ENCODE data around the gene DAAM2.

Gene DAAM2

GRCh38 chr6:39887692-39888450, 95.7 kb downstream of the DAAM2 start:
- no peak for DNase-seq (ENCODE audit: low read depth)

DNA sequence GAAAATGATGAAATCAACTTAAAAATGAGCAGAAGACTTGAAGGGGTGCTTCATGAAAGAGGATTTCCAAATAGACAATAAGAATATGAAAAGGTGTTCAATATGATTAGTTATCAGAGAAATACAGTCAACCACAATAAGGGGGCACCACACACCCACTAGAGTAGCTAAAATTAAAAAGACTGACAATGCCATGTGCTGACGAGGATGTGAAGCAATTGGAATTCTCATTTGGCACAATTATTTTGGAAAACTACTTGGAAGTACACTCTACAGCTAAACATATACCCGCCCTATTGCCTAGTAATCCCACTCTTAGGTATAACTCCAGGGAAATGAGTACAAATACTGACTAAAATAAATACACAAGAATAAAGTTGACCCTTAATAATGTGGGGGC, 97.1 kb downstream of the DAAM2 start:
- no peak for DNase-seq (ENCODE audit: low read depth)

- no peak for DNase-seq (ENCODE audit: low read depth)
These were observed 99.2 kb downstream of the DAAM2 start for GRCh38 chr6:39891353-39891752.

- DNase-seq (ENCODE audit: low read depth), result no peak
These were observed 99.8 kb downstream of the DAAM2 start for GRCh38 chr6:39891976-39892375.

DNA sequence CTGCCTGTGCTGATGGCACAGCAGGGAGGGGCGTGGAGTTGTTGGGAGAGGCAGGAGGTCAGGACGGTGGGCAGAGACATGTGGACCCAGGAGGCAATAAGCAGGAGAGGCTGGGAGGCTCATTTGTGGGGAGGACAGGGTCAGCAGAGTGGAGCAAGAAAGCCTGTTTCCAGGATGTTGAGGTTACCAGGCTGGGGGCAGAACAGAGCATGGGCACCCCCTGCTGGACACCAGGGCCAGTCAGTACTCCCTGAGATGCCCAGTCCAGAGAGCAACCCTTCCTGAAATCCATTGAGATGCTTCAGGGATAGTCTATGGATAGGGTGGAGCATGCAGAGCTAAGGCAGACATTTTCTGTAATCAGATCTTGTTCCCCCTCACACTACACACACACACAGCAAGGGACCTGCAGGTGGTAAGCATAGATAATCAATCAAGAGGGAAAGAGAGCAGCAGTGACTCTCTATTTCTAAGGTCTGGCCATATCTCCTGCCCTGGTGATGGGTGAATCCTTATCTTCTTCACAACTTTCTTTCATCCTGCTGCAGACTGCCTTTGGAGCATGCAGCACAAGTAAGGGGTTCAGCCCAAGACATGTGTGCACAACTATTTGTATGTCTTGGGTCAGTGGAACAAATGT, 100.4 kb downstream of the DAAM2 start:
- DNase-seq (ENCODE audit: low read depth), result no peak

- DNase-seq (ENCODE audit: low read depth), result no peak
These were observed 101.1 kb downstream of the DAAM2 start for GRCh38 chr6:39893286-39893685.

GRCh38 chr6:39896701-39897100, 104.5 kb downstream of the DAAM2 start:
- DNase-seq (ENCODE audit: low read depth), result no peak

GRCh38 chr6:39897698-39898097, 105.5 kb downstream of the DAAM2 start:
- no peak for DNase-seq (ENCODE audit: low read depth)

DNA sequence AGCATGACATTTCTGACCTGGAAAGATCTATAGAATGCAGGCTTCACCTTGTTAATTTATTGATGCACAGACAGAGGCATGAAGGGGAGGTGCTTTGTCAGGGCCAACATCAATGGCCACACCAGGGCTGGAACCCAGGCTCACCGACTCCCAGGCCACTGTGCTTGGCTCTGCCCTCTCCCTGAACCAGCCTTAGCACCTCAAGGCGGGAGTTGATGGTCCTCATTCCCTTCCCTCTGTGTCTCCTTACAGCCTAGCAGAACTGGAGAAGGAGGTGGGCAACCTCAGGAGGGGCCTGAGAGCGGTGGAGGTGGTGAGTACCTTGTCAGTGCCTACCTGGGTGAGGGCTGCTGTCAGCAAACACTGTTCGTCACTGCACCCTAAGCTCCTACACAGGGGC, 106.4 kb downstream of the DAAM2 start:
- no peak for DNase-seq (ENCODE audit: low read depth)

GRCh38 chr6:39899554-39900295, 107.5 kb downstream of the DAAM2 start:
- DNase-seq (ENCODE audit: low read depth), result no peak

- no peak for DNase-seq (ENCODE audit: low read depth)
These were observed 109.0 kb downstream of the DAAM2 start for GRCh38 chr6:39901116-39901655.

DNA sequence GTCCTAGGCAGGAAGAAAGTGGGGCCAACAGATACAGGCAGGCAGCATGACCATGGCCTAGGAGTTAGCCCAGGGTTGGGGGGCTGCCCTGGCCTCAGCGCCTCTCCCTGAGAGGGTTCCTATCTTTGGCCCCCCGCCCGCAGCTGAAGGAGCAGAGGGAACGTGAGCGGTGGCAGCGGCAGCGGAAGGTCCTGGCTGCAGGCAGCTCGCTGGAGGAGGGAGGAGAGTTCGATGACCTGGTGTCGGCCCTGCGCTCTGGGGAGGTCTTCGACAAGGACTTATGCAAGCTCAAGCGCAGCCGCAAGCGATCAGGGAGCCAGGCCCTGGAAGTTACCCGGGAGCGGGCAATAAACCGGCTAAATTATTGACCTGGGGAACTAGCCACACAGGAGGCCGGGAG, 109.5 kb downstream of the DAAM2 start:
- no peak for DNase-seq (ENCODE audit: low read depth)

DNA sequence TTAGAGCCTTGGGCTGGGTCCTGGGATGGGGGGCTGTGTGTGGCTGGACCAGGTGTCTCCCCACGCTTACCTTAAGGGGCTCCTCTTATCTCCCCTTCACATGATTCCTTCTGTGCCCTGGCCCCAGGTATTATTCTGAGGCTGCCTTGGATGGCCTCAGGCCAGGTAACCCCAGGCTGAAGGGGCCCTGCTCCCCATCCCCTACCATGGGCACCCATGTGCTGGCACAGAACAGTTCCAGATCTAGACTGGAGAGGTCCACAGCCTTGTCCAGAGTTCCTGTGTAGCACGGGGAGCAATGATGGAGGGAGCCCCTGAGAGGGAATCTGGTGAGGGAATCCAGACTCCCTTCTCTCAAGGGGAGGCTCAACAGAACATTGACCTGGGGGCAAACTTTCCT, 110.0 kb downstream of the DAAM2 start:
- DNase-seq (ENCODE audit: low read depth), result no peak

DNA sequence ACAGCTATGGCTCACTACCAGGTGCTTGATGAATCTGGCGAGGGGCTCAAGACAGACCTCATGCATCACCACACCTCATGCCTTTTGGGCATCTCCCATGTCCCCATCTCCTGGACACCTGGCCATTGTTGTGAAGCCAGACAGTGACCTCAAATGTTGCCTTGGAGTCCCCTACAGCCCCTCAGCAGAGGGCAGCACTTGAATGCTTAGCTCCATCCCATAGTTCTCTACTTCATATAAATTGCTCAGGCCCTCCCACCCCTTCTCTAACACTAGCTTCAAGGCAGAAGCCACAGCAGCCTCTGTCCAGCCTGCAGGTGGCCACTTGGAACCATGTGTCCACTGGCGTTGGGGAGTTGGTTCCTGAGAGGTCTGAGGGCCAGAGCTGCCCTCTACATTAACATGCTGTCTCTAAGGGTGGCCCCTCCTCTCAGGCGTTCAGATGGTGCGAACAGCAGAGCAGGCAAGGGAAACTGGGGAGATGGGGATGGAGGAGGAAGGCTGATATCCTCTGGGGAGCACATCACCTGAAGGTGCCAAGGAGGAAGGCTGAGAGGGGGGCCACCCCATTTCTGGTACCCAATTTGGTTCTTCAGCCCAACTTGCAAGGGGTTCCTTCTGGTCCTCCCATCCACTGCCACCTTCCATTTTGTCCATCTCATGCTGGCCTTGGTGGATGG, 110.8 kb downstream of the DAAM2 start:
- DNase-seq (ENCODE audit: low read depth), result no peak

DNA sequence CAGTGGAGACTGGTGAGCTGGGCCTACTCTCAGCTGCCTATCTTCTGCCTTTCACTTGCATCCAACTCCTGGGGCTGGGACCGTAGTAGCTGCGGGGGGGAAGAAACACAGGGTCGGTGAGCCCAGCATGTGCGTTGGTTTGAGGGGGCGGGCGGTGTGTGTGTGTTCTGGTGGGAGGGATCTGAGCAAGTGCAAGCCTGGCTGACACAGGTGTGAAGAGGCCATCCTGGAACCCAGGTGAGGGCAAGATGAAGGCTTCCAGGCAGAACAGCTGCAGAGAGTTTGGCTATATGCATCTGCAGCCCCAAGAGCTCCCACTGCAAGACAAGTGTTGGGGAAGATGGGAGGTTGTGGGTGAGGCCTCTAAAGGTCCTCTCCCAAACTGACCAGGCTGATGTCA, 111.5 kb downstream of the DAAM2 start:
- no peak for DNase-seq (ENCODE audit: low read depth)

DNA sequence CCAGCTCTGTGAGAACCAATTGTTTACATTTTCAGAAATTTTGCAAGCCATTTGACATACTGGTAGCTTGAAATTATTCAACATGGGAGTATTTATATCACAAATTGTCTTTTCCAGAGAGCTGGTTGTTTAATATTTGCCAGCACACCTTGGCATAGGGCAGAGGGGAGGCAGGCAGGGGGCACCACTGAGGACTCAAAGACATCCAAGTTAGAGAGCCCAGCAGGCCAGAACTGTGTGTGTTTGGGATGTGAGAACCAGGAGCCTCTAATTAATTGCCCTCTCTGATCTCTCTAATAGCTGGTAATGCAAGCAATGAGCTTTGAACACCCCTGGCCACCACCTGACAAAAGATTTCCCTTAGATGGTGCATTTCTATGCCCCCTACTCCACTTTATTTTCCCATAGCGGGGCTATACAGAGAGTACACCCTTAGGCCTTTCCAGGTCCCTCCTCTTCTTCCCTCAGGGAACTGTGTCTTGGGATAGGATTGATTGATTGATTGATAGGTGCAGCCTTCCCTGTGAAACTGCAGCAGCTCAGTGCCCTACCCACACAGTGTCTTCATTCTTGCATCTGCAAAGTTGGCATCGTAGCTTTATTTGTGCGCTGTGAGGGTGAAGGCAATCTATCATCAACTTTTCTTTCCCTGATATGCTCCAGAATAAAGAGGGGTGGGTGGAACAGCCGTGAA, 112.9 kb downstream of the DAAM2 start:
- DNase-seq (ENCODE audit: low read depth), result no peak

- DNase-seq (ENCODE audit: low read depth), result no peak
These were observed 113.4 kb downstream of the DAAM2 start for GRCh38 chr6:39905640-39905975.

- no peak for DNase-seq (ENCODE audit: low read depth)
These were observed 114.2 kb downstream of the DAAM2 start for GRCh38 chr6:39906318-39906761.

GRCh38 chr6:39907871-39908575, 115.8 kb downstream of the DAAM2 start:
- DNase-seq (ENCODE audit: low read depth), result no peak

DNA sequence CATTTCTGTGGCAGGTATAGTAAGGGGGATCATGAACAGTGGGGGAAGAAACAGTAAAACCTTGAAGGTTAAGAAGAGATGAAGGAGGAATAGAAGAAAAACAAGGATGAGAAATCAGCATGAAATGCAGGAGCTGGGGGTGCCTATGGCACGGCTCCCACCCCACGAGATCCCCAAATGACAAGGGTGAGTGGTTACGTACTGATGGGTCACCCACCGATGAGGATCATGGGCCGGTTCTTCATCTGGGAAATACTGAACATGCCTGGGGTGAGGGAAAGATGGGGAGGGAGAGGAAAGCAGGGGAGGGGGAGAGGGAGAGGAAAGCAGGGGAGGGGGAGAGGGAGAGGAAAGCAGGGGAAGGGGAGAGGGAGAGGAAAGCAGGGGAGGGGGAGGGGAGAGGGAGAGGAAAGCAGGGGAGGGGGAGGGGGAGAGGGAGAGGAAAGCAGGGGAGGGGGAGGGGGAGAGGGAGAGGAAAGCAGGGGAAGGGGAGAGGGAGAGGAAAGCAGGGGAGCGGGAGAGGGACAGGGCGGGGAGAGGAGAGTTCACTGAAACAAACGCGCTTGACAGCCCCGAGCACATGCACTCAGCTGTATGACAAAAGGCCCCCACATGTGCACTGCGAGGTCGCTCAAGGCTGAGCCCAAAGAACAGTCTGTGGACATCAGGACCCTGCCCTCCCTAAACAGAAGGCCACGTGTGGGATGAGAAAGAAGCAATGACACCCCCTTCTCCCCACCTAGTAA, 116.8 kb downstream of the DAAM2 start:
- DNase-seq (ENCODE audit: low read depth), result no peak
